IPS-18a (cell line): ENCODE data around the gene SMIM41.

Experiments used
- H3K27ac ChIP-seq: one replicate; pipeline ENCODE4 v1.5.1; 2013; ENCODE audit warnings: low read length
- H3K27me3 ChIP-seq: one replicate; pipeline ENCODE4 v1.6.1; 2013; ENCODE audit warnings: mild to moderate bottlenecking, low read length; ENCODE audit not compliant: control insufficient read depth, insufficient read depth
- H3K36me3 ChIP-seq: one replicate; pipeline ENCODE4 v1.6.1; 2013; ENCODE audit warnings: low read depth, low read length; ENCODE audit not compliant: control insufficient read depth
- H3K4me1 ChIP-seq: one replicate; pipeline ENCODE4 v1.6.1; 2013; ENCODE audit warnings: low read depth, low read length; ENCODE audit not compliant: control insufficient read depth
- H3K4me3 ChIP-seq: one replicate; pipeline ENCODE4 v1.5.1; 2013; ENCODE audit warnings: low read length
- H3K9ac ChIP-seq: one replicate; pipeline ENCODE4 v1.6.1; 2013; ENCODE audit warnings: mild to moderate bottlenecking, low read length, moderate library complexity
- H3K9me3 ChIP-seq: one replicate; pipeline ENCODE4 v1.6.1; 2013; ENCODE audit warnings: low read depth, low read length; ENCODE audit not compliant: control insufficient read depth

Gene SMIM41

DNA sequence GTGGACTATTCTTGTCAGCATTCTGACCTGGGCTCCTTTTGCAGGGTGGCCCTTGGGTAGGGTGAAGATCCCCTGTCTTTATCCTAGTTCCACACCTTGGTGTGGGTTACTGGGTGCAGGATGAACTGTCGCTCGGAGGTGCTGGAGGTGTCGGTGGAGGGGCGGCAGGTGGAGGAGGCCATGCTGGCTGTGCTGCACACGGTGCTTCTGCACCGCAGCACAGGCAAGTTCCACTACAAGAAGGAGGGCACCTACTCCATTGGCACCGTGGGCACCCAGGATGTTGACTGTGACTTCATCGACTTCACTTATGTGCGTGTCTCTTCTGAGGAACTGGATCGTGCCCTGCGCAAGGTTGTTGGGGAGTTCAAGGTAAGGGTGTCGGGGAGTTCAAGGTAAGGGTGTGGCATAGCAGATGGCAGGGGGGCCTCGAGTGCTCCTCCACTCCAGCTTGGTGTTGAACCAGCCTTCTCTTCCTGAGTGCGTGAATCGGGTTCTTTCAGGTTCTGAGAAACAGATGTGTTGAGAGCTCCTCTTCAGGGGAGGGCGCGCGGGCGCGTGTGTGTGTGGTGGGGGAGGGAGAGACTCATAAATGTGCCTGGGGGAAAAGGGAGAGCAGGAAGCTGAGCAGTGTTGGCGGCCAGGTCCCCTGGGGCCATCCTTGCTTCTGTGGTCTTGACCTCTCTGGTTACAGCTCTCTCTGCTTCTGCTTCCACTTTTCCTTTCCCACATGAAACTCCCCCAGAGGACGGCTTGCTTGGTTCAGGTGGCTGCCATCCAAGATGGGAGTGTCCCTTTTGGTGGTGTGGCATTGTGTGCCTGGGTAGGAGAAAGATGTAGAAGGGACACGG, 5.7 kb upstream of the SMIM41 start:
- H3K36me3 ChIP-seq, result peaks cover 61% of the 10 kb centered on the region
- no peaks in the 10 kb centered on the region for H3K27me3 ChIP-seq
- H3K4me3 ChIP-seq, result no peak overlapping the region
- H3K9ac ChIP-seq, result no peak overlapping the region
- H3K27ac ChIP-seq, result no peak overlapping the region
- no peaks in the 10 kb centered on the region for H3K9me3 ChIP-seq
- peaks cover 14% of the 10 kb centered on the region for H3K4me1 ChIP-seq

DNA sequence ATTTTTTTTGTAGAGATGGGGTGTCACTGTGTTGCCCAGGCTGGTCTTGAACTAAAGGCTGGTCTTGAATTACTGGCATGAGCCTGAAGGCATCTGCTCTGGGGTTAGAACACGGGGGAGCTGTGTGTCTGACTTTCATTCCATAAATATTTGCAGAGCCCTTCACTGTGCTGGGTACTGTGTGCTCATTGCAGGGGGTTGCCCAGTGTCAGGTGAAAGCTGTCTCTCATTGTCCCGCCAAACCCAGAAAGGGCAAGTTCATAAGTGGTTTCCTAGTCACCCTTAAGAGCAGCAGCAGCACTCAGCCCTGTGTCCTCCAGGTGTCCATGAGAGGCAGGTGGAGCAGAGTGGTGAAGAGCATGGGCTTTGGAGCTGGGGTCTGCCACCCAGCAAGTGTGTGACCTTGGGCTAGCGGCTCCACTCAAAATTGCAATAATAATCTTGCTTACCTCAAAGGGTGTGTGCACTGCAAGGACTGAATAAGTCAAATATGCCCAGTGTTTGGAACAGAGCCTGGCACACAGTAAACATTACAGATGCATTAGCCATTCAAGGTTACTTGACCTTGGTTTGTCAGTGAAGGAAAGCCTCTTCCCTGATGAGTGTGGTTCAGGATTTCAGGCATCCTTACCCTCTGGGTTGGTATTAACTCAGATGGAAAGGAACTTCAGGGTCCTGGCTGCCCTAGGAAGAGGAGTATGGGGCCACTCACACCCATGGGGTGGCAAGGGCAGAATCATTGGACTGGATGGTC, 4.4 kb upstream of the SMIM41 start:
- H3K27me3 ChIP-seq, result no peaks in the 10 kb centered on the region
- H3K4me3 ChIP-seq, result no peak overlapping the region
- no peak overlapping the region for H3K9ac ChIP-seq
- H3K4me1 ChIP-seq, result peaks cover 9% of the 10 kb centered on the region
- no peaks in the 10 kb centered on the region for H3K9me3 ChIP-seq
- peaks cover 66% of the 10 kb centered on the region for H3K36me3 ChIP-seq
- no peak overlapping the region for H3K27ac ChIP-seq

DNA sequence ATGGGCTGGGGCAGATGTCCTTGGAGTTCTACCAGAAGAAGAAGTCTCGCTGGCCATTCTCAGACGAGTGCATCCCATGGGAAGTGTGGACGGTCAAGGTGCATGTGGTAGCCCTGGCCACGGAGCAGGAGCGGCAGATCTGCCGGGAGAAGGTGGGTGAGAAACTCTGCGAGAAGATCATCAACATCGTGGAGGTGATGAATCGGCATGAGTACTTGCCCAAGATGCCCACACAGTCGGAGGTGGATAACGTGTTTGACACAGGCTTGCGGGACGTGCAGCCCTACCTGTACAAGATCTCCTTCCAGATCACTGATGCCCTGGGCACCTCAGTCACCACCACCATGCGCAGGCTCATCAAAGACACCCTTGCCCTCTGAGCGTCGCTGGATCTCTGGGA, 2.7 kb upstream of the SMIM41 start:
- H3K4me3 ChIP-seq, result no peak overlapping the region
- H3K4me1 ChIP-seq, result peaks cover 4% of the 10 kb centered on the region
- H3K27ac ChIP-seq, result no peak overlapping the region
- peaks cover 65% of the 10 kb centered on the region for H3K36me3 ChIP-seq
- H3K9ac ChIP-seq, result no peak overlapping the region
- H3K9me3 ChIP-seq, result no peaks in the 10 kb centered on the region
- no peaks in the 10 kb centered on the region for H3K27me3 ChIP-seq

GRCh38 chr12:52078276-52078675, 1.2 kb upstream of the SMIM41 start:
- no peak overlapping the region for H3K4me3 ChIP-seq
- H3K36me3 ChIP-seq, result peaks cover 54% of the 10 kb centered on the region

GRCh38 chr12:52080403-52081251, 1.1 kb downstream of the SMIM41 start:
- Histone ChIP-seq H3K27me3 (no peaks in the 10 kb centered on the region), H3K9me3 (no peaks in the 10 kb centered on the region), H3K9ac (no peak overlapping the region), H3K4me1 (peaks cover 9% of the 10 kb centered on the region), H3K36me3 (peaks cover 31% of the 10 kb centered on the region), H3K4me3 (no peak overlapping the region), H3K27ac (no peak overlapping the region)

More at GRCh38 chr12:52078276-52078675, 1.2 kb upstream of the SMIM41 start:
- no peak overlapping the region for H3K27ac ChIP-seq
- no peaks in the 10 kb centered on the region for H3K27me3 ChIP-seq
- H3K9ac ChIP-seq, result no peak overlapping the region
- no peaks in the 10 kb centered on the region for H3K9me3 ChIP-seq
- peaks cover 9% of the 10 kb centered on the region for H3K4me1 ChIP-seq

DNA sequence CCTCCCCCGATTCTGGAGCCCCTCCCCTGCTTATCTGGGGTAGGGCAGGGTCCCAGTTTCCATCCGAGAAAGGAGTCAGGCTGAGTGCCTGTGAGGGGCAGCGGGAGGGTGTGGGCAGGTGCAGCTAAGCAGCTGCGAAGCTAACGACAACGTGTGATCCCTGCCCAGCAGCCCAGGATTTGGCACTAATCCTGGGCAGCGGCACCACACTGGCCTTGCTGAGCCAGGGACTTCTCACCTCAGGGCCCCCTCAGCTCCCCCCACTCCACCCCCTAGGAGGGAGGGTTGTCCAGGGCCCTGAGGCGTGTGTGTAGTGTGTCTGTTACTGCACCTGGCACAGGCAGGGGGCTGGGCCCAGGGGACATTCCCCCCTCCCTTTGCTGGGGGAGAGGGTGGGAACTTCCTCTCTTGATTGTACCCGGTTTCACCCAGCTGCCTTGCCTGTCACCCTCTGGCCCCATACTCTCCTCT, 1.8 kb downstream of the SMIM41 start:
- peaks cover 9% of the 10 kb centered on the region for H3K4me1 ChIP-seq
- H3K4me3 ChIP-seq, result no peak overlapping the region
- no peaks in the 10 kb centered on the region for H3K27me3 ChIP-seq
- H3K9ac ChIP-seq, result no peak overlapping the region
- peaks cover 26% of the 10 kb centered on the region for H3K36me3 ChIP-seq
- H3K27ac ChIP-seq, result no peak overlapping the region
- H3K9me3 ChIP-seq, result no peaks in the 10 kb centered on the region

GRCh38 chr12:52082026-52082668, 2.6 kb downstream of the SMIM41 start:
- no peaks in the 10 kb centered on the region for H3K27me3 ChIP-seq

DNA sequence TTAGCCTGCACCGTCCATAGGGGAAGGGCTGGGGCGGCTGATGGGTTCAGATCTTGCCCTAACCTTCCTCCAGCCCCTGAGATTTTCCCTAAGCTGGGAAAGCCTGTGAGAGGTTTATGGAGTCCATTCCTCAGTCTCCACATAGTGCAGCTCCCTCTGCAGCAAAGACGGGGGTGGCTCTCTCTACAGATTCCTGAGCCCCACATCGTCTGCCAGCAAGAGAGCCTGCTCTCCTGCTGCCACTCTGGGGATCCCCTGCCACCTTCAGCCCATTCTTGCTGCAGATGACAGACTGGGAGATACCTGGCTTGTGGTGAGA, 3.1 kb downstream of the SMIM41 start:
- Histone ChIP-seq H3K9me3 (no peaks in the 10 kb centered on the region), H3K9ac (no peak overlapping the region), H3K27me3 (no peaks in the 10 kb centered on the region), H3K36me3 (peaks cover 15% of the 10 kb centered on the region), H3K4me3 (no peak overlapping the region), H3K4me1 (peaks cover 9% of the 10 kb centered on the region), H3K27ac (no peak overlapping the region)

More at GRCh38 chr12:52082026-52082668, 2.6 kb downstream of the SMIM41 start:
- H3K36me3 ChIP-seq, result peaks cover 17% of the 10 kb centered on the region
- no peak overlapping the region for H3K4me3 ChIP-seq
- peaks cover 9% of the 10 kb centered on the region for H3K4me1 ChIP-seq
- H3K27ac ChIP-seq, result no peak overlapping the region
- H3K9me3 ChIP-seq, result no peaks in the 10 kb centered on the region
- H3K9ac ChIP-seq, result no peak overlapping the region

DNA sequence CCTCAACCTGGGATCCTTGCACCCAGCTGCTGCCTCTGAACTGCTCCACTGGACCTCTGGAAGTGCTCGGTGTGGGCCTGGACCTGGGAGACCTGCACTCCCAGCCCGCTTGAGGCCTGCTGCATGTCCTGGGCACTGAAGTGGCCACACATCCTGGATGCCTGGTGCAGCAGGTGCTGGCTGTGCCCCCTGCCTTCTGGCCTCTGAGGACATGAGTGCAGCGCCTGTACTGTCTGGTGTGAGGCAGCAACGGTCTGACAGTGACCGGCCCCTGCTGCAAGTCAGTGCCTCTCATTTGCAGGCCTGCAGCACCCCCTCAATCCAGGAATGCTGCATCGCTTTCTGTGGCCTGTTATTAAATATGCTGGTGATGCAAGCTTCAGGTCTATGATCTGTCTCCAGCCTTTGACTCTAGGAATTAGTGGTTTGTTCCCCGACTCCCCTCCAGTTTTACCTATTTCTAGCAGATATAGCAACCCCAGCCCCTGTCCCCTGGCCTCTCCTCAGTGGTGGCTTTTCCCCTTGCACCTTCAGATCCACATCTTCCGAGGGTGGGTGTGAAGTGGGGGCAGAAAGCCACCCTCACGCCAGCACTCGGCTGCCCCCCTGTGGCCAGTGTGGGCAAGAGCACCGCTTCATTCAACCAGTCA, 3.6 kb downstream of the SMIM41 start:
- H3K27ac ChIP-seq, result no peak overlapping the region
- no peak overlapping the region for H3K4me3 ChIP-seq
- H3K36me3 ChIP-seq, result peaks cover 11% of the 10 kb centered on the region
- no peaks in the 10 kb centered on the region for H3K9me3 ChIP-seq
- no peak overlapping the region for H3K9ac ChIP-seq
- no peaks in the 10 kb centered on the region for H3K27me3 ChIP-seq
- peaks cover 9% of the 10 kb centered on the region for H3K4me1 ChIP-seq

DNA sequence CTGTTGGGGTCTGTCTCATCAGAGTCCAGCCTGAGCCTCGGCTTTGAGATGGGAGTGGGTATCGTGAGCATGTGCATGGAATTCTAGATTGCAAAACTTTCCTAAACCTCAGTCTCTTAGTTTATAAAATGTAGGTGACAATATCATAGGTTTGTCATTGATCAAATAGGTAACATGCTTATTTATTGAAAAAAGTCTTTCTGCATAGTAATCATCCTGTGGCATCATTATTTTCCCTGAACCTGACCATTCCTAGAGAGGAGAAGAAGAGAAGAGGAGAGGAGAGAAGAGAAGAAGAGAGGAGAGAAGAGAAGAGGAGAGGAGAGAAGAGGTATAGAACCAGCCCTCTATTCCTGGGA, 4.1 kb downstream of the SMIM41 start:
- no peaks in the 10 kb centered on the region for H3K27me3 ChIP-seq
- H3K36me3 ChIP-seq, result peaks cover 6% of the 10 kb centered on the region
- no peak overlapping the region for H3K9ac ChIP-seq
- H3K4me3 ChIP-seq, result no peak overlapping the region
- no peaks in the 10 kb centered on the region for H3K9me3 ChIP-seq
- peaks cover 9% of the 10 kb centered on the region for H3K4me1 ChIP-seq
- H3K27ac ChIP-seq, result no peak overlapping the region
